Esophagus (tissue), 2 donors: Measurements from ENCODE around the gene NUDT8. TPM values are rescaled to one million over a fixed set of nuclear protein-coding genes. Genes with fewer than 3 reads are reported as not detected.

ENCODE experiments used
- H3K27ac ChIP-seq, 2 donors: one replicate each; pipeline ENCODE4 v1.5.1; 2013; ENCODE audit warnings: low read depth in 2 of 2, mild to moderate bottlenecking in 2 of 2, inconsistent platforms in 1 of 2, low read length in 1 of 2, moderate library complexity in 1 of 2
- H3K27me3 ChIP-seq, 2 donors: one replicate each; pipeline ENCODE4 v1.6.1; 2013; ENCODE audit warnings: low read length in 2 of 2, control low read depth in 1 of 2, mild to moderate bottlenecking in 1 of 2; ENCODE audit not compliant: insufficient read depth in 2 of 2, control insufficient read depth in 1 of 2
- H3K36me3 ChIP-seq, 2 donors: one replicate each; pipeline ENCODE4 v1.6.1; 2013; ENCODE audit warnings: low read length in 1 of 2; ENCODE audit not compliant: control insufficient read depth in 2 of 2, insufficient read depth in 2 of 2
- H3K4me1 ChIP-seq, 2 donors: one replicate each; pipeline ENCODE4 v1.6.1; 2013; ENCODE audit warnings: low read length in 1 of 2; ENCODE audit not compliant: control insufficient read depth in 2 of 2, insufficient read depth in 2 of 2
- H3K4me3 ChIP-seq, 2 donors: one replicate each; pipeline ENCODE4 v1.5.1; 2013; ENCODE audit warnings: low read length in 2 of 2, mild to moderate bottlenecking in 2 of 2, low read depth in 1 of 2, moderate library complexity in 1 of 2
- H3K9me3 ChIP-seq, 2 donors: one replicate each; pipeline ENCODE4 v1.6.1; 2013; ENCODE audit warnings: mild to moderate bottlenecking in 2 of 2, low read depth in 1 of 2, low read length in 1 of 2, moderate library complexity in 1 of 2; ENCODE audit not compliant: control insufficient read depth in 2 of 2, insufficient read depth in 1 of 2
- WGBS, 2 donors: extraction: QIAGEN DNeasy Blood & Tissue Kit; methylation state at CpG; one replicate each; pipeline ENCODE4 v1.1.7; 2013; 5-methylcytosine and 5-hydroxymethylcytosine counted together
- polyA plus RNA-seq, 2 donors: library from polyadenylated mRNA; stranded (reverse); fragments of 200-250 nt; gene quantifications; one replicate each; pipeline ENCODE4 v1.2.3, GENCODE V29; 2013
- donor health status: healthy with polysubstance abuse.
- donor health status: Bipolar disorder and iron deficiency.

The NUDT8 gene
- polyA plus RNA-seq, 2 donors: 43.1 to 59.3 TPM

- no peaks in the 10 kb centered on the region for H3K9me3 ChIP-seq
- peaks cover 0 to 18% of the 10 kb centered on the region in 2 donors for H3K4me1 ChIP-seq
- no peaks in the 10 kb centered on the region for H3K36me3 ChIP-seq
- peak overlapping the region in 1 of 2 donors; percentile 38 for H3K4me3 ChIP-seq
- WGBS, 2 donors: 75 to 79% methylated on average over 22 of the region's 22 CpGs
- H3K27me3 ChIP-seq: no peaks in the 10 kb centered on the region
- H3K27ac ChIP-seq: peak overlapping the region; percentile 5 to 59
These were observed 20.1 kb upstream of the NUDT8 start for GRCh38 chr11:67649634-67650510.

GRCh38 chr11:67648796-67649613, 19.3 kb upstream of the NUDT8 start:
- Histone ChIP-seq H3K4me3 (no peak overlapping the region), H3K27ac (no peak overlapping the region), H3K36me3 (no peaks in the 10 kb centered on the region), H3K4me1 (peaks cover 0 to 18% of the 10 kb centered on the region in 2 donors), H3K27me3 (no peaks in the 10 kb centered on the region), H3K9me3 (peaks cover 0 to 2% of the 10 kb centered on the region in 2 donors)
- WGBS, 2 donors: 70 to 71% methylated on average over 12 of the region's 12 CpGs

GRCh38 chr11:67648140-67648795, 18.5 kb upstream of the NUDT8 start:
- Histone ChIP-seq H3K27ac (no peak overlapping the region), H3K27me3 (no peaks in the 10 kb centered on the region), H3K9me3 (peaks cover 0 to 3% of the 10 kb centered on the region in 2 donors), H3K4me1 (peaks cover 0 to 18% of the 10 kb centered on the region in 2 donors), H3K36me3 (no peaks in the 10 kb centered on the region), H3K4me3 (no peak overlapping the region)
- WGBS, 2 donors: 62 to 74% methylated on average over 12 of the region's 12 CpGs

GRCh38 chr11:67647471-67647870, 17.7 kb upstream of the NUDT8 start:
- WGBS, 2 donors: 62 to 74% methylated on average over 14 to 15 of the region's 15 CpGs

GRCh38 chr11:67646535-67647336, 17.0 kb upstream of the NUDT8 start:
- WGBS, 2 donors: 68 to 74% methylated on average over 24 of the region's 24 CpGs
- Histone ChIP-seq H3K4me3 (no peak overlapping the region), H3K27me3 (no peaks in the 10 kb centered on the region), H3K36me3 (no peaks in the 10 kb centered on the region), H3K4me1 (peaks cover 0 to 18% of the 10 kb centered on the region in 2 donors), H3K9me3 (peaks cover 0 to 3% of the 10 kb centered on the region in 2 donors), H3K27ac (no peak overlapping the region)

More at GRCh38 chr11:67647471-67647870, 17.7 kb upstream of the NUDT8 start:
- Histone ChIP-seq H3K36me3 (no peaks in the 10 kb centered on the region), H3K4me1 (peaks cover 0 to 18% of the 10 kb centered on the region in 2 donors), H3K27ac (no peak overlapping the region), H3K27me3 (no peaks in the 10 kb centered on the region), H3K9me3 (peaks cover 0 to 3% of the 10 kb centered on the region in 2 donors), H3K4me3 (no peak overlapping the region)

GRCh38 chr11:67645521-67646461, 16.1 kb upstream of the NUDT8 start:
- Histone ChIP-seq H3K27me3 (no peaks in the 10 kb centered on the region), H3K4me1 (peaks cover 0 to 18% of the 10 kb centered on the region in 2 donors)

GRCh38 chr11:67644472-67645418, 15.0 kb upstream of the NUDT8 start:
- H3K36me3 ChIP-seq: no peaks in the 10 kb centered on the region
- H3K27me3 ChIP-seq: no peaks in the 10 kb centered on the region
- H3K27ac ChIP-seq: no peak overlapping the region
- H3K4me3 ChIP-seq: no peak overlapping the region
- 69 to 80% methylated on average over 22 of the region's 22 CpGs for WGBS, 2 donors
- peaks cover 1 to 17% of the 10 kb centered on the region in 2 donors for H3K4me1 ChIP-seq
- H3K9me3 ChIP-seq: peaks cover 0 to 3% of the 10 kb centered on the region in 2 donors

More at GRCh38 chr11:67645521-67646461, 16.1 kb upstream of the NUDT8 start:
- H3K36me3 ChIP-seq: no peaks in the 10 kb centered on the region
- WGBS, 2 donors: 74 to 80% methylated on average over 23 to 24 of the region's 24 CpGs
- H3K9me3 ChIP-seq: peaks cover 0 to 3% of the 10 kb centered on the region in 2 donors
- H3K27ac ChIP-seq: no peak overlapping the region
- H3K4me3 ChIP-seq: no peak overlapping the region
